ENCODE results near the gene CD320.

DNA sequence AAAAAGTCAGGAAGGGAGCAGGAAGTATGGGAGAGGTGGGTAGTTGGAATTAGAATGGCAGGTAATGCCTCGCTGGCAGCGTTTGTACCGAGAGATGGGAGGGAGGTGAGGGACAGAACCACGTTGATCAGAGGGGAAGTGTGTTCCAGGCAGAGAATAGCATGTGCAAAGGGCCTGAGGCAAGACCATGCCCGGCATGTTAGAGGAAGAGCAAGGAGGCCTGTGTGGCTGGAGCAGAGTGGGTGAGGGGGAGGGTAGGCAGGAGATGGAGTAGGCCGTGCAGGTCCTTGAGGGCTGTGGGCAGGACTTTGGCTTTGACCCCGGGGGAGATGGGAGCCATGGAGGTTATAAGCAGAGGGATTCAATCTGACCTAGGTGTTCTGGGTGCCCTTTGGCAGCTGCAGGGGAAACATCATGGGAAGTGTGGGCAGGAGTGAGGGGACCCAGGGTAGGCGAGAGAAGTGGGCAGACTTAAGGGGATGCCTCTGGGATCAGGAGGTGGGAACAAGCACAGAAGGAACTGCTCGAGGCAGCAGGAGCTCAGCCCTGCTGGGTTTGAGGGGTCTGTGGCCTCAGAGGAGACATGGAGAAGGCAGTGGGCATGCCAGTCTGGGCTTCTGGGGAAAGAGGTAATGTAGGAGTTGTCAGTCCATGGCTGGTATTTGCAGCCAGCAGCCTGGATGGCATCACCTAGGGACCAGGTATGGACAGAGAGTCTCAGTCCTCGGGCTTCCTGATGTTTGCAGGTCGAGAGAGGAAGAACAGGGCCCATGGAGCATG lies 48.8 kb downstream of the CD320 start:
- TF ChIP-seq, protein P1, sequence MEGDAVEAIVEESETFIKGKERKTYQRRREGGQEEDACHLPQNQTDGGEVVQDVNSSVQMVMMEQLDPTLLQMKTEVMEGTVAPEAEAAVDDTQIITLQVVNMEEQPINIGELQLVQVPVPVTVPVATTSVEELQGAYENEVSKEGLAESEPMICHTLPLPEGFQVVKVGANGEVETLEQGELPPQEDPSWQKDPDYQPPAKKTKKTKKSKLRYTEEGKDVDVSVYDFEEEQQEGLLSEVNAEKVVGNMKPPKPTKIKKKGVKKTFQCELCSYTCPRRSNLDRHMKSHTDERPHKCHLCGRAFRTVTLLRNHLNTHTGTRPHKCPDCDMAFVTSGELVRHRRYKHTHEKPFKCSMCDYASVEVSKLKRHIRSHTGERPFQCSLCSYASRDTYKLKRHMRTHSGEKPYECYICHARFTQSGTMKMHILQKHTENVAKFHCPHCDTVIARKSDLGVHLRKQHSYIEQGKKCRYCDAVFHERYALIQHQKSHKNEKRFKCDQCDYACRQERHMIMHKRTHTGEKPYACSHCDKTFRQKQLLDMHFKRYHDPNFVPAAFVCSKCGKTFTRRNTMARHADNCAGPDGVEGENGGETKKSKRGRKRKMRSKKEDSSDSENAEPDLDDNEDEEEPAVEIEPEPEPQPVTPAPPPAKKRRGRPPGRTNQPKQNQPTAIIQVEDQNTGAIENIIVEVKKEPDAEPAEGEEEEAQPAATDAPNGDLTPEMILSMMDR (conservative IDR thresholded peaks at IDR 0.05): no peak
- TF ChIP-seq ZFX (IDR thresholded peaks at IDR 0.05): no peak
